ENCODE results near the gene MTHFD2.
"Not testable (repeated sequence)": the region's sequence is repeated elsewhere in the genome, so short reads cannot be mapped to it uniquely, and the experiment has no call there.

Gene MTHFD2

DNA sequence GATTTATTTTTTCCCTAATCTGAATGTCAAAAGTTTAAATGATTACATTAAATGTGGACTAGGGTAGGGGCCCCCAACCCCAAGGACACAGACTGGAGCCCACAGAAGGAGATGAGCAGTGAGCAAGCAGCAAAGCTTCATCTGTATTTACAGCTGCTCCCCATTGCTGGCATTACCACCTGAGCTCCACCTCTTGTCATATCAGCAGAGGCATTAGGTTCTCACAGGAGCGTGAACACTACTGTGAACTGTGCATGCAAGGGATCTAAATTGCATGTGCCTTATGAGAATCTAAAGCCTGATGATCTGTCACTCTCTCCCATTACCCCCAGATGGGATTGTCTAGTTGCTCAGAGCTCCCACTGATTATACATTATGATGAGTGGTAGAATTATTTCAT lies 23.5 kb upstream of the MTHFD2 start:
- no peak for DNase-seq (ENCODE audit: low read depth, low spot score)
- no peak overlapping the region for H3K4me3 ChIP-seq
- no peak overlapping the region for H3K27ac ChIP-seq
- no peak for TF ChIP-seq EZH2 (IDR thresholded peaks at IDR 0.05)
- TF ChIP-seq FOXP2 (optimal IDR thresholded peaks at IDR 0.05; ENCODE audit: control extremely low read depth, extremely low read length, insufficient read depth) = no peak
- TF ChIP-seq POLR2AphosphoS5 (IDR thresholded peaks at IDR 0.05; ENCODE audit: borderline replicate concordance, low read depth, low read length) = no peak
- peaks cover 15% of the 10 kb centered on the region; the same call in 1 of the 2 replicates for H3K9me3 ChIP-seq (ENCODE audit: low read depth, low read length)
- H3K9ac ChIP-seq (ENCODE audit: insufficient read length) = no peak overlapping the region
- H3K36me3 ChIP-seq (ENCODE audit: insufficient read depth, low read length) = peaks cover 56% of the 10 kb centered on the region

DNA sequence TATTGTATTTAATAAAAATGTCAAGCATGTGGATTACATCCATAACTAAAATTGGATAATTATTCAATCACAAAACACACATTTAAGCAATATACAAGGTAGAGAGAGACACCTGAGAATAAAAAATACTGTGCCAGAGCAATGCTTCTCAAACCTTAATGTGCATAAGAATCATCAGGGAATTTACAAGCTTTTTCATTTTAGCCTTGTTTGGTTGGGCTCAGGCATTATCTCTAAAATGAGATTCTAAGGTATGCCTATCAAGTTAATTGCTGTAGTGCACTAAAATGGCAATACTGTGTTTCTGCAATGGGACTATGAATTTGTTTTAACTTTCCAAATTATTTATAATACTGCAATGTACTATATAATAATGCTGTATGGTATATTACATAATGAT lies 20.7 kb upstream of the MTHFD2 start:
- H3K9me3 ChIP-seq (ENCODE audit: low read depth, low read length) = peaks cover 15% of the 10 kb centered on the region; the same call in 1 of the 2 replicates
- no peak for DNase-seq (ENCODE audit: low read depth, low spot score)
- H3K27ac ChIP-seq = peak overlapping the region; percentile 78; the same call in 1 of the 2 replicates
- TF ChIP-seq POLR2AphosphoS5 (IDR thresholded peaks at IDR 0.05; ENCODE audit: borderline replicate concordance, low read depth, low read length) (no peak), FOXP2 (optimal IDR thresholded peaks at IDR 0.05; ENCODE audit: control extremely low read depth, extremely low read length, insufficient read depth) (no peak), EZH2 (IDR thresholded peaks at IDR 0.05) (no peak)
- peak overlapping the region; percentile 96 for H3K9ac ChIP-seq (ENCODE audit: insufficient read length)
- peak overlapping the region; percentile 87 for H3K4me3 ChIP-seq
- H3K36me3 ChIP-seq (ENCODE audit: insufficient read depth, low read length) = peaks cover 31% of the 10 kb centered on the region

DNA sequence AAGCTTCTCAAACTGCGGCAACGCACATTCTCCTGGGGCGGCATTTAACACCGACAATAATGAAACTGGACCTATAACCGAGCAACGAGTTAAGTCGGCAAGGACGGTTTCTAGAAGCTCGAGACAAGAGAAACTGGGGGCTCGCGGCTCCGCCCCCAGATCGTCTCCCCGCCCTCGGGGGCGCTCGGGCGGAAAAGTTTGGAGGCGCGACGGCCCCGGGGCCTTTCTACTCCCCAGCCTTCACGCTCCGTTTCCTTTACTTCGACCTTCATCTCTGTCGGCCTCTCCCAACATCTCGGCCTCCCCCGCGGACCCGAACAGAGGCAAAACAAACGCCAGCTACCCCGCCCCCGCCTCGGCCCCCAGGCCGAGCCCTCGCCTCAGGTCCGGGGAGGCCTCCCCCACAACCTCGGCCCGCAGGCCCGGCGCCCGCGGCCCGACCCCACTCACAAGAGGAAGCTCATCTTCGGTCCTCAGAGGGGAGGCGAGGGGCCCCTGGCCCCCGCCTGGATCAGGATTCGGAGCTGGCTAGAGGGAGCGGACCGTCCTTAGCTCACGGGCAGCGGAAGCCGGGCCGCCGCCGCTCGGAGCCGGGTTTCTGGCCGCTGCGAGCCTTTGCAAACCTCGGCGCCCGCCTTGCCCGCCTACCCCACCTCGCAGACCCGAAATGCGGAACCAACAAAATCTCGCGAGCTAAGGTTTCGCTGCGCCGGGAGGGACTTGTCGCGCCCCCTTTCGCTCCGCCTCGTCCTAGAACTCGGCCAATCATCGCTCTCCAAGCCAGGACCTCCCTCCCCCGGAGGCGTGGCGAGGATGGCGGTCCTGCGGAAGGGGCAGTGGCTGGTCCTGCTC lies 20.0 kb upstream of the MTHFD2 start, which contains the start of gene MOB1A:
MOB1A (minus strand) TSS at position 669 of the 852 bp plus-strand sequence; CDS start at position 464, 205 bp downstream.
- Histone ChIP-seq H3K9ac (ENCODE audit: insufficient read length) (peak within 1 kb of the TSS; percentile 96), H3K36me3 (ENCODE audit: insufficient read depth, low read length) (peaks cover 31% of the 10 kb centered on the region), H3K27ac (peak within 1 kb of the TSS; percentile 78), H3K4me3 (peak within 1 kb of the TSS; percentile 87), H3K9me3 (ENCODE audit: low read depth, low read length) (peaks cover 15% of the 10 kb centered on the region; the same call in 1 of the 2 replicates)
- peak; percentile 94 for TF ChIP-seq POLR2AphosphoS5 (IDR thresholded peaks at IDR 0.05; ENCODE audit: borderline replicate concordance, low read depth, low read length)
- TF ChIP-seq EZH2 (IDR thresholded peaks at IDR 0.05) = no peak
- TF ChIP-seq FOXP2 (optimal IDR thresholded peaks at IDR 0.05; ENCODE audit: control extremely low read depth, extremely low read length, insufficient read depth) = no peak
- DNase-seq (ENCODE audit: low read depth, low spot score) = peak; percentile 92

DNA sequence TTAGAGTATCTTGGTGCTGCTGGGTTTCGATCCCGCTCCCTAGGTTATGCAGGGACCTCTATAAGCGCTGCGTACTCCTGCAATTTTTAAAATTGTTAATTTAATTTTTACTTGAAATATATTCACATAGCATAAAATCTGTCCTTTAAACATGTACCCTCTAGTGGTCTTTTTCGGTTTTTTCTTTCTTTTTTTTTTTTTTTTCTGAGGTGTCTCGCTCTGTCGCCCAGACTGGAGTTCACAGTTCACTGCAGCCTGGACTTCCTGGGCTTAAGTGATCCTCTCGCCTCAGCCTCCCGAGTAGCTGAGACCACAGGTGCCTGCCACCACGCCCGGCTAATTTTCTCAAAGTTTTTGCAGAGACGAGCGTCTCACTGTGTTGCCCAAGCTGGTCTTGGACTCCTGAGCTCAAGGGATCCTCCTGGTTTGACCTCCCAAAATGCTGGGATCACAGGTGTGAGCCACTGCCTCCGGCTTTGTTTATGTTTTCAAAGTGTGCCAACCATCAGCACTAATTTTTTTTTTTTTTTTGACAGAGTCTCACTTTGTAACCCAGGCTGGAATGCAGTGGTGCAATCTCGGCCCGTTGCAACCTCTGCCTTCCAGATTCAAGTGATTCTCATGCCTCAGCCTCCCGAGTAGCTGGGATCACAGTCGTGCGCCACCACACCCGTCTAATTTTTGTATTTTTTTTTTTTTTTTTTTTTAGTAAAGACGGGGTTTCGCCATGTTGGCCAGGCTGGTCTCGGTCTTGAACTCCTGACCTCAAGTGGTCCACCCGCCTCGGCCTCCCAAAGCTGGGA lies 19.2 kb upstream of the MTHFD2 start:
- DNase-seq (ENCODE audit: low read depth, low spot score) = no peak
- Histone ChIP-seq H3K36me3 (ENCODE audit: insufficient read depth, low read length) (peaks cover 30% of the 10 kb centered on the region), H3K9me3 (ENCODE audit: low read depth, low read length) (peaks cover 15% of the 10 kb centered on the region; the same call in 1 of the 2 replicates), H3K4me3 (peak overlapping the region; percentile 87), H3K9ac (ENCODE audit: insufficient read length) (peak overlapping the region; percentile 96), H3K27ac (no peak overlapping the region)
- TF ChIP-seq EZH2 (IDR thresholded peaks at IDR 0.05) (no peak), POLR2AphosphoS5 (IDR thresholded peaks at IDR 0.05; ENCODE audit: borderline replicate concordance, low read depth, low read length) (no peak; the same call in none of the 2 replicates), FOXP2 (optimal IDR thresholded peaks at IDR 0.05; ENCODE audit: control extremely low read depth, extremely low read length, insufficient read depth) (no peak)

DNA sequence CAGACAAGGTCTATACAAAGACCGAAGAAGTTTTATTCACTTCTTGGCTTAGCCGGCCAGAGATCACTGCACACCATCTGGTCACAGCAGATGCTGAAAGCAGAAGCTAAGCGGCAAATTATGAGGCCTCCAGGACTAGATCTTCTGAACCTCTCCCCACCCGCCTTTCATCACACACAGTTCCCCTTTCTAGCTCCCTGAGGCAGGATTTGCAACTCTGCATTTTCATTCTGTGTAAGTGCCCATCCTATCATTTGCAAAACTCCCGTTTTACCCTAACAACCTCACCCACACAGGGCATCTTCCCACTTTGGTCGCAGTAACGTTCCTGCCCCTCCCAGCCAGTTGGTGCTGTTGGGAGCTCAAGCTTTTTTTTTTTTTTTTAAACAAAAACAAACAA lies 16.7 kb upstream of the MTHFD2 start:
- peaks cover 6% of the 10 kb centered on the region for H3K36me3 ChIP-seq (ENCODE audit: insufficient read depth, low read length)
- no peak overlapping the region for H3K4me3 ChIP-seq
- no peak overlapping the region for H3K9ac ChIP-seq (ENCODE audit: insufficient read length)
- H3K9me3 ChIP-seq (ENCODE audit: low read depth, low read length) = peaks cover 2% of the 10 kb centered on the region; the same call in 1 of the 2 replicates
- DNase-seq (ENCODE audit: low read depth, low spot score) = no peak
- H3K27ac ChIP-seq = no peak overlapping the region
- no peak for TF ChIP-seq EZH2 (IDR thresholded peaks at IDR 0.05)
- no peak for TF ChIP-seq POLR2AphosphoS5 (IDR thresholded peaks at IDR 0.05; ENCODE audit: borderline replicate concordance, low read depth, low read length)
- no peak for TF ChIP-seq FOXP2 (optimal IDR thresholded peaks at IDR 0.05; ENCODE audit: control extremely low read depth, extremely low read length, insufficient read depth)

DNA sequence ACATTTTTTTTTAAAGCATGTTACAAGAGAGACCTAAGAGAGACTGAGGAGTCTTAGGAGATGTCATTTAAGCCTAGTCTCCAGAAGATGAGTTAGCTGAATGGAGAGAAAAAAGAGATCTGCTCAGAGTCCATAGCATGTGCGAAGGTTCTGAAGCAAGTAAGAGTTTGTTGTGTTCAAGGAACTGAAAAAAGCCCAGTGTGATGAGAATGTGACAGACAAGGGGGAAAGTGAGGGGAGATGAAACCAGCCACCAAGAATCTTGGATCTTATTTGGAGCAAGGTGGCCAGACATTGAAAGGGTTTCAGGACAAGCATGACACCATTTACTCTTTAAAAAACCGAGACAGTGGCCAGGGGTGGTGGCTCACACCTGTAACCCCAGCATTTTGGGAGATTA lies 14.5 kb upstream of the MTHFD2 start:
- TF ChIP-seq POLR2AphosphoS5 (IDR thresholded peaks at IDR 0.05; ENCODE audit: borderline replicate concordance, low read depth, low read length) = no peak
- no peak for TF ChIP-seq FOXP2 (optimal IDR thresholded peaks at IDR 0.05; ENCODE audit: control extremely low read depth, extremely low read length, insufficient read depth)
- no peak for TF ChIP-seq EZH2 (IDR thresholded peaks at IDR 0.05)
- Histone ChIP-seq H3K9ac (ENCODE audit: insufficient read length) (no peak overlapping the region), H3K4me3 (no peak overlapping the region), H3K9me3 (ENCODE audit: low read depth, low read length) (no peaks in the 10 kb centered on the region), H3K27ac (no peak overlapping the region), H3K36me3 (ENCODE audit: insufficient read depth, low read length) (no peaks in the 10 kb centered on the region)
- DNase-seq (ENCODE audit: low read depth, low spot score) = no peak

DNA sequence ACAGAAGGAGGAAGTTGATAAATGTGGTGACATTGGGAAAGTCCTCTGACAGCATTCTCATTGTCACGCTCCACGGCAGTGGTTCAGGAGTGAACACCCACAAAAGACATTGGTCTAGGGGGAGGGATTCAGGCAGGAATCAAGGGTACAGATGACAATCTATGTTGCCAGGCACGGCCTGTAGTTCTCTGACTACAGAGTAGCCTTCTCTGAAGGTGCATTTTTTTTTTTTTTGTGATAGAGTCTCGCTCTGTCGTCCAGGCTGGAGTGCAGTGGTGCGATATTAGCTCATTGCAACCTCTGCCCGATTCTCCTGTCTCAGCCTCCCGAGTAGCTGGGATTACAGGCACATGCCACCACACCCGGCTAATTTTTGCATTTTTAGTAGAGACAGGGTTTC lies 12.4 kb upstream of the MTHFD2 start:
- DNase-seq (ENCODE audit: low read depth, low spot score) = no peak
- TF ChIP-seq FOXP2 (optimal IDR thresholded peaks at IDR 0.05; ENCODE audit: control extremely low read depth, extremely low read length, insufficient read depth) (no peak), POLR2AphosphoS5 (IDR thresholded peaks at IDR 0.05; ENCODE audit: borderline replicate concordance, low read depth, low read length) (no peak), EZH2 (IDR thresholded peaks at IDR 0.05) (no peak)
- H3K9me3 ChIP-seq (ENCODE audit: low read depth, low read length) = no peaks in the 10 kb centered on the region
- no peak overlapping the region for H3K27ac ChIP-seq
- H3K9ac ChIP-seq (ENCODE audit: insufficient read length) = no peak overlapping the region
- H3K36me3 ChIP-seq (ENCODE audit: insufficient read depth, low read length) = no peaks in the 10 kb centered on the region
- H3K4me3 ChIP-seq = no peak overlapping the region

DNA sequence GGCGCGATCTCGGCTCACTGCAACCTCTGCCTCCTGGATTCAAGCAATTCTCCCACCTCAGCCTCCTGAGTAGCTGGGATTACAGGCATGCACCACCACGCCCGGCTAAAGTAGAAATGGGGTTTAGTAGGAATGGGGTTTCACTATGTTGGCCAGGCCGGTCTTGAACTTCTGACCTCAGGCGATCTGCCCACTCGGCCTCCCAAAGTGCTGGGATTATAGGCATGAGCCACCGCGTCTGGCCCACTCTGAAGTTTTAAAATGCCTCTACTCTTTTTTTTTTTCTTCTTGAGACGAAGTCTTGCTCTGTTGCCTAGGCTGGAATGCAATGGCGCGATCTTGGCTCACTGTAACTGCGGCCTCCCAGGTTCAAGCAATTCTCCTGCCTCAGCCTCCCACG lies 11.7 kb upstream of the MTHFD2 start:
- H3K27ac ChIP-seq; H3K9ac ChIP-seq (ENCODE audit: insufficient read length); H3K9me3 ChIP-seq (ENCODE audit: low read depth, low read length); H3K36me3 ChIP-seq (ENCODE audit: insufficient read depth, low read length); H3K4me3 ChIP-seq; DNase-seq (ENCODE audit: low read depth, low spot score): not testable (repeated sequence)

Measured in SK-N-MC (cell line).